Measurements from ENCODE around the gene ZMIZ1. TPM values are rescaled to one million over a fixed set of nuclear protein-coding genes. Genes with fewer than 3 reads are reported as not detected.

Gene ZMIZ1
- total and polyA plus RNA-seq, 12 donors, result 6.6 to 113 (median 55.1) TPM

- Histone ChIP-seq H3K4me1 (replicated peaks in 1 of 2) (peaks cover 9% of the 10 kb centered on the region in 2 donors), H3K4me3 (no peak overlapping the region), H3K27ac (no peak overlapping the region), H3K27me3 (no peaks in the 10 kb centered on the region), H3K36me3 (replicated peaks in 1 of 2) (peaks cover 0 to 44% of the 10 kb centered on the region in 2 donors), H3K9me3 (replicated peaks in 1 of 3) (no peaks in the 10 kb centered on the region)
- DNase-seq, result no peak
- 89 to 93% (median 91%) methylated on average over 11 of the region's 11 CpGs for WGBS, 4 donors
- TF ChIP-seq CTCF (IDR thresholded peaks at IDR 0.05), result no peak
- no peak for TF ChIP-seq POLR2A (IDR thresholded peaks at IDR 0.05)
- intact Hi-C loops (cut with DNase I), result no loop called here
Observed at GRCh38 chr10:79313911-79314439, 245.2 kb downstream of the ZMIZ1 start.

GRCh38 chr10:79314761-79315601 lies 246.2 kb downstream of the ZMIZ1 start:
- H3K4me3 ChIP-seq, result no peak overlapping the region
- no peaks in the 10 kb centered on the region for H3K27me3 ChIP-seq
- intact Hi-C loops (cut with DNase I), result no loop called here
- no peaks in the 10 kb centered on the region for H3K9me3 ChIP-seq (replicated peaks in 1 of 3)
- no peak for DNase-seq
- H3K36me3 ChIP-seq (replicated peaks in 1 of 2), result peaks cover 0 to 34% of the 10 kb centered on the region in 2 donors
- 89 to 92% (median 90%) methylated on average over 13 to 25 of the region's 25 CpGs for WGBS, 4 donors
- no peak overlapping the region for H3K27ac ChIP-seq
- TF ChIP-seq POLR2A (IDR thresholded peaks at IDR 0.05) (no peak), CTCF (IDR thresholded peaks at IDR 0.05) (no peak)
- H3K4me1 ChIP-seq (replicated peaks in 1 of 2), result peaks cover 9% of the 10 kb centered on the region in 2 donors

GRCh38 chr10:79315602-79315920 lies 246.8 kb downstream of the ZMIZ1 start:
- WGBS, 4 donors, result 84 to 88% (median 85%) methylated on average over 11 of the region's 11 CpGs
- H3K27me3 ChIP-seq, result no peaks in the 10 kb centered on the region
- no peak overlapping the region for H3K27ac ChIP-seq
- H3K36me3 ChIP-seq (replicated peaks in 1 of 2), result peaks cover 0 to 34% of the 10 kb centered on the region in 2 donors
- H3K4me3 ChIP-seq, result no peak overlapping the region
- intact Hi-C loops (cut with DNase I), result no loop called here
- no peak for DNase-seq
- no peaks in the 10 kb centered on the region for H3K9me3 ChIP-seq (replicated peaks in 1 of 3)
- peaks cover 9% of the 10 kb centered on the region in 2 donors for H3K4me1 ChIP-seq (replicated peaks in 1 of 2)
- TF ChIP-seq POLR2A (IDR thresholded peaks at IDR 0.05), result no peak
- TF ChIP-seq CTCF (IDR thresholded peaks at IDR 0.05), result no peak

GRCh38 chr10:79316671-79317431 lies 248.1 kb downstream of the ZMIZ1 start:
- Histone ChIP-seq H3K27me3 (no peaks in the 10 kb centered on the region), H3K27ac (peak overlapping the region in 1 of 5 donors; percentile 68), H3K4me3 (no peak overlapping the region), H3K4me1 (replicated peaks in 1 of 2) (peaks cover 9% of the 10 kb centered on the region in 2 donors), H3K36me3 (replicated peaks in 1 of 2) (peaks cover 0 to 34% of the 10 kb centered on the region in 2 donors), H3K9me3 (replicated peaks in 1 of 3) (no peaks in the 10 kb centered on the region)
- WGBS, 4 donors, result 27 to 54% (median 42%) methylated on average over 3 to 13 of the region's 13 CpGs
- intact Hi-C loops (cut with DNase I), result no loop called here
- no peak for DNase-seq
- TF ChIP-seq CTCF (IDR thresholded peaks at IDR 0.05), result no peak
- no peak for TF ChIP-seq POLR2A (IDR thresholded peaks at IDR 0.05)

Measured in adrenal gland (tissue), 12 donors.